ENCODE results near the gene KRTAP2-3.

DNA sequence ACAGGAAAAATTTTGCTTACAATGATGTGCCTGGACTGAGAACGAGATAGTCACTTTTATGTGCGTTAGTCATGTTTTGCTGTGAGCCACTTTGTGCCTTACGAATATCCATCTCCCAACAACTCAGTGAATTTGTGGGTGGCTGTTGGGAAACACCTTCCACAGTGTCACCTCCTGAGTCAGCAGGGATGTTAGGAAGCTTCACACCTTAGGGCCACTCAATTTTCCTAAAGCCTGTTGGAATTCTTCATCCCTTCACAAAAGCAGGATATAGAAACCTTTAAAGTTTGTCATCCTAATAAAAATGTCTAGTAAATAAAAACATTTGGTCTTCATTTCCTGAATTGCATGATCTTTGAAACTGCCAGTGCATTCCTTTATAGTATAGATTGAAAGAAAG is 46.7 kb downstream of the KRTAP2-3 start:
- TF ChIP-seq, protein P1, sequence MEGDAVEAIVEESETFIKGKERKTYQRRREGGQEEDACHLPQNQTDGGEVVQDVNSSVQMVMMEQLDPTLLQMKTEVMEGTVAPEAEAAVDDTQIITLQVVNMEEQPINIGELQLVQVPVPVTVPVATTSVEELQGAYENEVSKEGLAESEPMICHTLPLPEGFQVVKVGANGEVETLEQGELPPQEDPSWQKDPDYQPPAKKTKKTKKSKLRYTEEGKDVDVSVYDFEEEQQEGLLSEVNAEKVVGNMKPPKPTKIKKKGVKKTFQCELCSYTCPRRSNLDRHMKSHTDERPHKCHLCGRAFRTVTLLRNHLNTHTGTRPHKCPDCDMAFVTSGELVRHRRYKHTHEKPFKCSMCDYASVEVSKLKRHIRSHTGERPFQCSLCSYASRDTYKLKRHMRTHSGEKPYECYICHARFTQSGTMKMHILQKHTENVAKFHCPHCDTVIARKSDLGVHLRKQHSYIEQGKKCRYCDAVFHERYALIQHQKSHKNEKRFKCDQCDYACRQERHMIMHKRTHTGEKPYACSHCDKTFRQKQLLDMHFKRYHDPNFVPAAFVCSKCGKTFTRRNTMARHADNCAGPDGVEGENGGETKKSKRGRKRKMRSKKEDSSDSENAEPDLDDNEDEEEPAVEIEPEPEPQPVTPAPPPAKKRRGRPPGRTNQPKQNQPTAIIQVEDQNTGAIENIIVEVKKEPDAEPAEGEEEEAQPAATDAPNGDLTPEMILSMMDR (IDR thresholded peaks at IDR 0.05), result no peak
- TF ChIP-seq POLR2A (IDR thresholded peaks at IDR 0.05), result no peak
